PFSK-1 (cell line): Measurements from ENCODE around the gene PRR3. TPM values are rescaled to one million over a fixed set of nuclear protein-coding genes. Genes with fewer than 3 reads are reported as not detected.

Experiments
- FOXP2 ChIP-seq: optimal IDR thresholded peaks from 2 replicates; pipeline ENCODE3; 2011; ENCODE audit warnings: borderline replicate concordance, control low read depth, inconsistent platforms; ENCODE audit not compliant: insufficient read depth; ENCODE audit errors: extremely low read length, extremely low read depth
- POLR2AphosphoS5 ChIP-seq: IDR thresholded peaks from 2 replicates; pipeline ENCODE4 v1.6.1; 2012; ENCODE audit warnings: low read depth, mild to moderate bottlenecking, control low read depth, low read length, moderate library complexity
- SIN3A ChIP-seq: IDR thresholded peaks from 2 replicates; pipeline ENCODE4 v1.6.1; 2012; ENCODE audit warnings: mild to moderate bottlenecking, low read length, moderate library complexity, borderline replicate concordance; ENCODE audit not compliant: insufficient read depth
- TAF1 ChIP-seq: IDR thresholded peaks from 2 replicates; pipeline ENCODE4 v1.6.1; 2012; ENCODE audit warnings: low read length, control low read depth, borderline replicate concordance; ENCODE audit not compliant: insufficient read depth
- polyA plus RNA-seq: library from polyadenylated mRNA; unstranded; fragments of >200 nt; gene quantifications from one replicate; pipeline ENCODE4 v1.2.1, GENCODE V29; 2012; ENCODE audit warnings: low read depth, missing spikeins; ENCODE audit not compliant: insufficient read length
- TF ChIP-seq, protein P1 (sequence below), 2 experiments: IDR thresholded peaks; 2 replicates each; pipeline versions ENCODE4 v1.6.1 to v1.8.0; 2011 to 2012; ENCODE audit warnings: low read depth in 2 of 2, low read length in 2 of 2, control low read depth in 1 of 2, inconsistent platforms in 1 of 2, mild to moderate bottlenecking in 1 of 2, moderate library complexity in 1 of 2; ENCODE audit not compliant: insufficient read depth in 1 of 2

The PRR3 gene
- 12.5 TPM for polyA plus RNA-seq

- TF ChIP-seq TAF1 (peak; percentile 95), SIN3A (peak; percentile 62; the same call in 1 of the 2 replicates), FOXP2 (peak; percentile 3), POLR2AphosphoS5 (peak; percentile 86)
- TF ChIP-seq, protein P1, sequence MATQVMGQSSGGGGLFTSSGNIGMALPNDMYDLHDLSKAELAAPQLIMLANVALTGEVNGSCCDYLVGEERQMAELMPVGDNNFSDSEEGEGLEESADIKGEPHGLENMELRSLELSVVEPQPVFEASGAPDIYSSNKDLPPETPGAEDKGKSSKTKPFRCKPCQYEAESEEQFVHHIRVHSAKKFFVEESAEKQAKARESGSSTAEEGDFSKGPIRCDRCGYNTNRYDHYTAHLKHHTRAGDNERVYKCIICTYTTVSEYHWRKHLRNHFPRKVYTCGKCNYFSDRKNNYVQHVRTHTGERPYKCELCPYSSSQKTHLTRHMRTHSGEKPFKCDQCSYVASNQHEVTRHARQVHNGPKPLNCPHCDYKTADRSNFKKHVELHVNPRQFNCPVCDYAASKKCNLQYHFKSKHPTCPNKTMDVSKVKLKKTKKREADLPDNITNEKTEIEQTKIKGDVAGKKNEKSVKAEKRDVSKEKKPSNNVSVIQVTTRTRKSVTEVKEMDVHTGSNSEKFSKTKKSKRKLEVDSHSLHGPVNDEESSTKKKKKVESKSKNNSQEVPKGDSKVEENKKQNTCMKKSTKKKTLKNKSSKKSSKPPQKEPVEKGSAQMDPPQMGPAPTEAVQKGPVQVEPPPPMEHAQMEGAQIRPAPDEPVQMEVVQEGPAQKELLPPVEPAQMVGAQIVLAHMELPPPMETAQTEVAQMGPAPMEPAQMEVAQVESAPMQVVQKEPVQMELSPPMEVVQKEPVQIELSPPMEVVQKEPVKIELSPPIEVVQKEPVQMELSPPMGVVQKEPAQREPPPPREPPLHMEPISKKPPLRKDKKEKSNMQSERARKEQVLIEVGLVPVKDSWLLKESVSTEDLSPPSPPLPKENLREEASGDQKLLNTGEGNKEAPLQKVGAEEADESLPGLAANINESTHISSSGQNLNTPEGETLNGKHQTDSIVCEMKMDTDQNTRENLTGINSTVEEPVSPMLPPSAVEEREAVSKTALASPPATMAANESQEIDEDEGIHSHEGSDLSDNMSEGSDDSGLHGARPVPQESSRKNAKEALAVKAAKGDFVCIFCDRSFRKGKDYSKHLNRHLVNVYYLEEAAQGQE (IDR thresholded peaks at IDR 0.05; ENCODE audit: insufficient read depth in 1 of 2, low read depth in 2 of 2, low read length in 2 of 2) = peak; percentile 52; a peak in 1 of 4 replicates
These were observed at the start of gene PRR3 for GRCh38 chr6:30556906-30557682. Gene PRR3 (plus strand): TSS chr6:30557295. CDS start chr6:30557345, 50 bp downstream.

DNA sequence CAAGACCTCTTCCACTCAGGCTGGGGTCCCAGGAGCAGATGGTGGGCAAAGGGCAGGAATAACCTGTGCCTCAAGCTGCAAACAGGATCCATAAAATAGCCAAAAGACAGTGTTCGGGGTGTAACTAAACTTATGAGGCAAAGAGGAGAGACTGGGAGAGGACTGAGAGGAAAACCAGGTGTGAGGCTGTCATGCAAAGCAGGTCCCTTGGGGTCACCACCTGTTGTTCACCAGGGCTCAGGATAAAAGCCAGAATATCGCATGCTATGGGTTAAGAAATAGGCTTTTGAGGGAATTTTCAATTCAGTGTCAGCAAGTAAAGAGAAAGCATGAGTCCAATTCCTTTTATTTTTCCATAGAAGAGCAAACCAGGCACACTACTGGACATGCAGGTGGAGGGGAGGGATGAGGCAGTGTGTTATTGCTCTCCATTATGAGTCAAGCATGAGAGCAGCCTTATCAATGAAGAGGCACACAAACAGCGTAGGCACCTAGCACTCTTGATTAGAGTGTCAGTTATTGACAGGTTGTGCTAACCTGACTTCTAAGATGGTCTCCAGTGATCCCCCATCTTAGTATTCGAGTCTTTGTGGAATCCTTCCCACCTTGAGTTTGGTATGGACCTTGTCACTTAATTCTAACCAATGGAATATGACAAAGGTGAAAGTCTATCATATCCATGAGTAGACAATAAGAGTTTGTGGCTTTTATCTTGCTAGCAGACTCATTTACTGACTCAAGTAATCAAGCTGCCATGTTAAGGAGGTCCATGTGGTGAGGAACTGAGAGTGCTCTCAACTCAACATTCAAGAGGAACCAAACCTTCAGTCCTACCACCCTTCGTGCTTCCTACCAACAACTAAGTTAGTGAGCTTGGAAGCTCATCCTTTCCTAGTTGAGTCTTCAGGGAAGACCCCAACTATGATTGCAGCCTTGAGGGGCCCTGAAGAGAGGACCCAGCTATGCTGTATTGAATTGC, 49.0 kb upstream of the PRR3 start:
- no peak for TF ChIP-seq FOXP2
- TF ChIP-seq POLR2AphosphoS5 = no peak
- TF ChIP-seq, protein P1 (IDR thresholded peaks at IDR 0.05; ENCODE audit: insufficient read depth in 1 of 2, low read depth in 2 of 2, low read length in 2 of 2) = no peak
- no peak for TF ChIP-seq SIN3A
- TF ChIP-seq TAF1 = no peak

DNA sequence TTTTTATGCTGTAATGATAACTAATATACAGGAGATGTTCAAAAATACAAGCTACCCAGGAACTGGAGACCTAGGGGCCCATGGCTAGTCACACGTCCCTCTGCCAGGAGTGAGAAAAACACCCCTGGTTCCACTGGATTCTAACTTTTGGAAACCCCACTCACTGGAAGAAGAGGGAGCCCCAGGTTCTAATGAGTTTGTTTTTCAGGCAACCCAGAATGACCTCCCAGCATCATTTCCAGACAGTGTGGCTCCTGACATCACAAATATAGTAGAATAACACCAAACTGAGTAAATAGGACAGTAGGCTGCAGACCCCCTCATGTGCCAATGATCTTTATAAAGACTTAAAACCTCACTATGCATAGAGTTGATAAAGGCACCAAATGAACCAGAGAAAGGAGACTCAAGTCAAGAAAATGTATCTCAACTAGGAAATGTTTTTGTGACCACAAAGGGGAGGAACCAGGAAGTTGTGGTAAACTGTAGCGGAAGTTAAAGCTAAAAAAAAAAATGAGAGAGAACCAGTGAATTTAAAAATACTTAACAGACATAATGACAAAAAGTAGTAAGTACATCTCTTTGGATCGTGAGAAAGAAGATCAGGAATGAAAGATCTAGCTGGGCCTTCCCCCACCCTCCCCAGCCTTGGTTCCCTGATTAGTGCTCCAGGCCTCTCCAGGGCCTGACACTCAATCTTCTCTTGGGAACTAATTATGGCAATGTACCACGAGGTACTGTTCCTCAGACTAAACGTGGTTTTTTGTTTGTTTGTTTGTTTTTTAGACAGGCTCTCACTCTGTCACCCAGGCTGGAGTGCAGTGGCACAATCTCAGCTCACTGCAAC, 48.0 kb upstream of the PRR3 start:
- TF ChIP-seq SIN3A (no peak), POLR2AphosphoS5 (no peak), FOXP2 (no peak), TAF1 (no peak)
- TF ChIP-seq, protein P1 (IDR thresholded peaks at IDR 0.05; ENCODE audit: insufficient read depth in 1 of 2, low read depth in 2 of 2, low read length in 2 of 2) = no peak

- TF ChIP-seq FOXP2 (no peak), POLR2AphosphoS5 (no peak), TAF1 (no peak), SIN3A (no peak)
- TF ChIP-seq, protein P1 (IDR thresholded peaks at IDR 0.05; ENCODE audit: insufficient read depth in 1 of 2, low read depth in 2 of 2, low read length in 2 of 2) = no peak
These were observed 46.5 kb upstream of the PRR3 start for GRCh38 chr6:30510419-30511168.
